A673 (cell line): Measurements from ENCODE around the gene PTPN18.

Experiments used
- CTCF ChIP-seq: fragments of 300-800, 200-600 bp; sonication (generic); conservative IDR thresholded peaks from 2 replicates; pipeline ENCODE4 v1.5.1; 2017; ENCODE audit warnings: low read depth, mild to moderate bottlenecking, antibody characterized with exemption, low read length, moderate library complexity, mixed read lengths
- EZH2 ChIP-seq: fragments of 200-600 bp; sonication (generic); IDR thresholded peaks from 2 replicates; pipeline ENCODE4 v1.6.1; 2017; ENCODE audit warnings: borderline replicate concordance, low read depth, mild to moderate bottlenecking, mixed read lengths, antibody characterized with exemption, low read length; ENCODE audit not compliant: poor library complexity, severe bottlenecking

- no peak for TF ChIP-seq CTCF
- TF ChIP-seq EZH2 = no peak
Measured at GRCh38 chr2:130347220-130347925, 8.5 kb upstream of the PTPN18 start.
